DMS79 treated with DMSO at 0.1 percent for 48 hours (cell line): ENCODE measurements around the gene UBA1.

ENCODE experiments used
- DNase-seq: peaks from one replicate; lab custom pipeline; 2025; lab: John Stamatoyannopoulos, UW

Gene UBA1

GRCh38 chrX:47189906-47190305, 3.7 kb upstream of the UBA1 start:
- no peak for DNase-seq

- peak; percentile 81 for DNase-seq
These were observed 3.0 kb upstream of the UBA1 start for GRCh38 chrX:47190445-47191269.

GRCh38 chrX:47191331-47191730, 2.3 kb upstream of the UBA1 start:
- DNase-seq, result peak; percentile 26

GRCh38 chrX:47191806-47192401, 1.7 kb upstream of the UBA1 start:
- no peak for DNase-seq

GRCh38 chrX:47194194-47194787, 662 bp downstream of the UBA1 start:
- no peak for DNase-seq

GRCh38 chrX:47196098-47196497, 2.5 kb downstream of the UBA1 start:
- DNase-seq, result no peak

GRCh38 chrX:47197526-47197925, 3.9 kb downstream of the UBA1 start:
- no peak for DNase-seq

GRCh38 chrX:47198026-47198686, 4.5 kb downstream of the UBA1 start:
- DNase-seq, result no peak

- no peak for DNase-seq
These were observed 5.1 kb downstream of the UBA1 start for GRCh38 chrX:47198687-47199080.

GRCh38 chrX:47199286-47199685, 5.7 kb downstream of the UBA1 start:
- no peak for DNase-seq

- DNase-seq, result no peak
These were observed 6.9 kb downstream of the UBA1 start for GRCh38 chrX:47200385-47201150.

GRCh38 chrX:47201345-47201944, 7.8 kb downstream of the UBA1 start:
- DNase-seq, result no peak

GRCh38 chrX:47202316-47202715, 8.7 kb downstream of the UBA1 start:
- DNase-seq, result no peak

GRCh38 chrX:47202877-47203276, 9.2 kb downstream of the UBA1 start:
- no peak for DNase-seq

- no peak for DNase-seq
These were observed 11.3 kb downstream of the UBA1 start for GRCh38 chrX:47204970-47205369.

- no peak for DNase-seq
These were observed 12.7 kb downstream of the UBA1 start for GRCh38 chrX:47206316-47206715.

- no peak for DNase-seq
These were observed 14.5 kb downstream of the UBA1 start for GRCh38 chrX:47208108-47208507.

GRCh38 chrX:47209508-47210238, 16.0 kb downstream of the UBA1 start:
- no peak for DNase-seq

- no peak for DNase-seq
These were observed 17.2 kb downstream of the UBA1 start for GRCh38 chrX:47210661-47211425.
